ENCODE measurements around the gene ZKSCAN3.

GRCh38 chr6:28377879-28378278 is 28.1 kb downstream of the ZKSCAN3 start:
- TF ChIP-seq CTCF (conservative IDR thresholded peaks at IDR 0.05) (no peak), EZH2 (IDR thresholded peaks at IDR 0.05; ENCODE audit: low read depth) (no peak)

Measured in PC-9 (cell line).